ENCODE results near the gene ZSCAN18.
A peak's percentile ranks its signal among the peaks of the same experiment; 100 is the strongest.

The ZSCAN18 gene

GRCh38 chr19:58086825-58087710, 11.0 kb downstream of the ZSCAN18 start:
- DNase-seq = no peak

GRCh38 chr19:58085348-58085875, 12.6 kb downstream of the ZSCAN18 start:
- no peak for DNase-seq

GRCh38 chr19:58084596-58085347, 13.3 kb downstream of the ZSCAN18 start:
- no peak for DNase-seq

- no peak for DNase-seq
These were observed 15.0 kb downstream of the ZSCAN18 start for GRCh38 chr19:58083021-58083420.

GRCh38 chr19:58079792-58080191, 18.2 kb downstream of the ZSCAN18 start:
- DNase-seq = no peak

GRCh38 chr19:58067240-58067912, 30.7 kb downstream of the ZSCAN18 start:
- no peak for DNase-seq

GRCh38 chr19:58063712-58064111, 34.3 kb downstream of the ZSCAN18 start:
- DNase-seq = no peak

GRCh38 chr19:58060231-58060630, 37.8 kb downstream of the ZSCAN18 start:
- DNase-seq = no peak

- no peak for DNase-seq
These were observed 38.4 kb downstream of the ZSCAN18 start for GRCh38 chr19:58059671-58060078.

GRCh38 chr19:58059003-58059670, 38.9 kb downstream of the ZSCAN18 start, which contains the start of gene ZNF135:
Gene ZNF135, plus strand, starts transcription at chr19:58059282. Its CDS starts 721 bp downstream, at chr19:58060003.
- DNase-seq = peak in 1 of 2 experiments; percentile 38

GRCh38 chr19:58058467-58058866, 39.6 kb downstream of the ZSCAN18 start:
- DNase-seq = no peak

- DNase-seq = no peak
These were observed 41.2 kb downstream of the ZSCAN18 start for GRCh38 chr19:58056861-58057260.

- DNase-seq = no peak
These were observed 41.8 kb downstream of the ZSCAN18 start for GRCh38 chr19:58056261-58056660.

- DNase-seq = no peak
These were observed 42.8 kb downstream of the ZSCAN18 start for GRCh38 chr19:58054901-58055874.

- no peak for DNase-seq
These were observed 44.4 kb downstream of the ZSCAN18 start for GRCh38 chr19:58053480-58054156.

- no peak for DNase-seq
These were observed 45.8 kb downstream of the ZSCAN18 start for GRCh38 chr19:58052256-58052655.

GRCh38 chr19:58047672-58048071, 50.4 kb downstream of the ZSCAN18 start:
- DNase-seq = no peak

GRCh38 chr19:58046856-58047255, 51.2 kb downstream of the ZSCAN18 start:
- no peak for DNase-seq

GRCh38 chr19:58045411-58046050, 52.5 kb downstream of the ZSCAN18 start:
- no peak for DNase-seq

- DNase-seq = no peak
These were observed 53.1 kb downstream of the ZSCAN18 start for GRCh38 chr19:58044886-58045285.

Measured in SW 1271 (cell line).